HG02885 (cell line): ENCODE data around the gene FAT4.

Experiments used
- ATAC-seq: cut with Tn5 transposase; IDR thresholded peaks from one replicate; pipeline ENCODE4 v1.9.1; 2021; ENCODE audit warnings: mild to moderate bottlenecking; ENCODE audit not compliant: unreplicated experiment, poor library complexity

FAT4 gene

DNA sequence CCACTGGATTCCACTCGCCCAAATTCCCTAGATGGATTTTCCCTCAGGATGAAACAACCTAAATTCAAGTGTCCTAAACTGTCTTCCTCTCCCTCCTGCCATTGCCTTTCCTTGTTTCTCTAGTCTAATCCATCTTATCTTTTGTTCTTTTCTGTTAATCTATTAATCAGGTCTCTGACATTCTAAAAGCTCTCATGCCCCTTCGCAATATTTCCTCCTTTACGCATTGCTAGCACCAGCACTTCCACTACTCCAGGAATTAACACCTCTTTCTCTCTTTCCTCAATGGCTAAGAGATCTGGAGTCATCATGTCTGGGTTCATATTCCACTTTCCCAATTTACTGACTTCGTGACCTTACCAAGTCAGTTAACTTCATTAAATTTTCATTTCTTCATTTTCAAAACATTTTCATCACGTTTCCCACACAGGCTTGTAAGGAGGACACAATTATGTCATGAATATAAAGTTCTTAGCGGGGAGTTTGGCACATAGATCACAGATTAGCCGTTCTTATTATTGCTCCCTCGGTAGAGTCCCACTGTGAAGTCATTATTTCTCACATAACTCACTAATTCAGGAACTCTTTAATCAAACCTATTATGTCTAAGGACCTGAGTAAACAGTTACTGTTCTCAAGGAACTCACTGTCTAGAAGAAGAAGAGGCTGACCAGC lies 45.3 kb downstream of the FAT4 start:
- ATAC-seq = no peak

DNA sequence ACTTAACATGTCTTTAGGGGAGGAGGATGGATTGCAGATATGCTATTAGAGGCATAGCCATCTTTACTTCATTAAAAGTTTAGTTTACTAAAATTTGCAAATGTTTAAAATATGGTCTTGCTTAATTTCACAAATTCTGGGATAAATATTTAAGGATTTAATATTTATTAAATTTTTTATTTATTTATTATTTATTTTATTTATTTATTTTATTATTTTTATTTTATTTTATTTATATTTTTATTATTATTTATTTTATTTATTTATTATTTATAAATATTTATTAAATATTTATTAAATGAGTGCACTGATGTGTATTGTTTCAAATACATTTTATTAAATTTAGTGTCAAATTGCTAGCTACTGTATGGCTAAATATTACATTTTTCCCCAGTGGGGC lies 46.0 kb downstream of the FAT4 start:
- no peak for ATAC-seq
